Fibroblast of the aortic adventitia (primary cell): Measurements from ENCODE around the gene PRDM11. TPM values are rescaled to one million over a fixed set of nuclear protein-coding genes. Genes with fewer than 3 reads are reported as not detected.
A peak's percentile ranks its signal among the peaks of the same experiment; 100 is the strongest.

Experiments used
- DNase-seq: peaks from one replicate; pipeline ENCODE4 v3.0.0-alpha.2; 2010; ENCODE audit warnings: low read depth
- H3K4me3 ChIP-seq: 2 replicates; pipeline ENCODE4 v1.5.1; 2011; ENCODE audit warnings: low read depth, mild to moderate bottlenecking, control low read depth, low read length, moderate library complexity
- total RNA-seq: library from RNA; depleted of rRNA; stranded (reverse); fragments of >200 nt; gene quantifications from 2 replicates; pipeline ENCODE4 v1.2.3, GENCODE V29; 2012; ENCODE audit warnings: low replicate concordance
- TF ChIP-seq, protein P1 (sequence below): IDR thresholded peaks from 2 replicates; pipeline ENCODE4 v1.5.1; 2011; ENCODE audit warnings: mild to moderate bottlenecking, low read length, control low read depth, inconsistent platforms; ENCODE audit not compliant: insufficient read depth

The PRDM11 gene
- total RNA-seq, 1 donor = 5.3 TPM

- TF ChIP-seq, protein P1, sequence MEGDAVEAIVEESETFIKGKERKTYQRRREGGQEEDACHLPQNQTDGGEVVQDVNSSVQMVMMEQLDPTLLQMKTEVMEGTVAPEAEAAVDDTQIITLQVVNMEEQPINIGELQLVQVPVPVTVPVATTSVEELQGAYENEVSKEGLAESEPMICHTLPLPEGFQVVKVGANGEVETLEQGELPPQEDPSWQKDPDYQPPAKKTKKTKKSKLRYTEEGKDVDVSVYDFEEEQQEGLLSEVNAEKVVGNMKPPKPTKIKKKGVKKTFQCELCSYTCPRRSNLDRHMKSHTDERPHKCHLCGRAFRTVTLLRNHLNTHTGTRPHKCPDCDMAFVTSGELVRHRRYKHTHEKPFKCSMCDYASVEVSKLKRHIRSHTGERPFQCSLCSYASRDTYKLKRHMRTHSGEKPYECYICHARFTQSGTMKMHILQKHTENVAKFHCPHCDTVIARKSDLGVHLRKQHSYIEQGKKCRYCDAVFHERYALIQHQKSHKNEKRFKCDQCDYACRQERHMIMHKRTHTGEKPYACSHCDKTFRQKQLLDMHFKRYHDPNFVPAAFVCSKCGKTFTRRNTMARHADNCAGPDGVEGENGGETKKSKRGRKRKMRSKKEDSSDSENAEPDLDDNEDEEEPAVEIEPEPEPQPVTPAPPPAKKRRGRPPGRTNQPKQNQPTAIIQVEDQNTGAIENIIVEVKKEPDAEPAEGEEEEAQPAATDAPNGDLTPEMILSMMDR = no peak
- no peak overlapping the region for H3K4me3 ChIP-seq
- no peak for DNase-seq
Measured at GRCh38 chr11:45141631-45142030, 4.8 kb upstream of the PRDM11 start.

- DNase-seq = peak; percentile 17
- H3K4me3 ChIP-seq = no peak overlapping the region
- TF ChIP-seq, protein P1 = no peak
Measured at GRCh38 chr11:45142241-45143055, 4.0 kb upstream of the PRDM11 start.

DNA sequence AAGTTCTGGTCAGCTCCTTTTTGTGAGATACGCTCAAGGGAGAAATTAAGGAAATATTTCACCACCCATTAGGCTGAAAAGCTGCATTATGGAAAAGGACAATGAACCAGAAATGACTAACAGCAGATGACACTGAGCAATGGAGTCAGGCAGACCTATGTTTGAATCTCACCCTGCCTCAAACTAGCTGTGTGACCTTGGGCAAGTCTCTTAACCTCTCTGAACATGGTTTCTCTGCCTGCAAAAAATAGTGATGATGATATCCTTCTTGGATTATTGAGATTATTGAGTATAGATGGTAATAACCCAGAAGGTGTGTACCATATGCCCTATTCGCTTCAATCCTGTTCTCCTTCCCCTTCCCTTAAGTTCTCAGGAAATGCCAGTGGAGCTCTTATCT is 2.9 kb upstream of the PRDM11 start:
- H3K4me3 ChIP-seq = no peak overlapping the region
- DNase-seq = no peak
- TF ChIP-seq, protein P1 = no peak

- TF ChIP-seq, protein P1 = no peak
- H3K4me3 ChIP-seq = no peak overlapping the region
- no peak for DNase-seq
Measured at GRCh38 chr11:45144126-45145082, 2.0 kb upstream of the PRDM11 start.

GRCh38 chr11:45145083-45145378 is 1.4 kb upstream of the PRDM11 start:
- TF ChIP-seq, protein P1 = no peak
- DNase-seq = no peak
- H3K4me3 ChIP-seq = no peak overlapping the region

DNA sequence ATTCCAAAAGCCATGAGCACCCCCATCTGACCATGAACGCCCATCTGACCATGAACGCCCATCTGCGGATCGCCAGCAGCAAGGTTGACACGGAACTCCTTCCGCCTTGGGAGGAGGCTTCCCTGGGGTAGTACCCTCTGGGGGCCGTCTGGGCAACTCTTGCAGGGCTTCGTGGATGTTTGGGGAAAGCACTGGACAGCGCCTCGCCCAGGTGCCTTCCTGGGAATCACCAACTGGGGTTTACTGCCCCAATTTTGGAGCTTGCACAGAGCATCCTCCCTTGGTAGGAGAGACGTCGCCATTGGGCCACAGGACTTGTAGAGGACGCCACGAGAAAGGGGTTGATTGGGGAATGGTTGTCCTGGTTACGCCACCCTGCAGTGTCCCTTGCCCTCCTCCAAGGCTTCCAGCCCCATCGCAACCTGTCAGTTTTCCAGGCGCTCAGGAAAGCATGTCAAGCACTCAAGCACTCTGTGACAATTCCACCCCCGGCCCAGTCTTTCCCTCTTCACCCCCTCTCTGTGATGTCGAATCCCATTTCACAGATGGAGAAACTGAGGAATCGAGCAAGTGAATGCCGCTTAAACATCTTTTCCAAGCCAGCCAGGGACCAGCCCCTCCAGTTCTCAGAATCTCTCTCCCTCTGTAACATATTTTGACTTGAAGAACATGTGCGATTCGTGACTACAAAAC is 914 bp upstream of the PRDM11 start:
- peak; percentile 36 for DNase-seq
- H3K4me3 ChIP-seq = peak overlapping the region; percentile 79

More for the DNA sequence above, 914 bp upstream of the PRDM11 start:
- TF ChIP-seq, protein P1 = no peak
